HEK293T (cell line): ENCODE data around the gene CHCHD3.

ENCODE experiments used
- CTCF ChIA-PET: fragments of 350-600 bp; formaldehyde crosslinking; extraction: SDS; loops from one replicate; lab custom pipeline; 2021; ENCODE audit warnings: antibody characterized with exemption, inconsistent platforms; lab: Yijun Ruan, JAX
- POLR2A ChIA-PET: fragments of 350-600 bp; formaldehyde crosslinking; extraction: SDS; loops from one replicate; lab custom pipeline; 2020; ENCODE audit warnings: antibody characterized with exemption, inconsistent platforms; lab: Yijun Ruan, JAX
- DNase-seq: peaks from one replicate; pipeline ENCODE4 v3.0.0; 2012; ENCODE audit warnings: mixed read lengths; ENCODE audit errors: extremely low spot score
- ARNT ChIP-seq: fragments of 450-650 bp; IDR thresholded peaks from 2 replicates; pipeline ENCODE4 v1.6.1; 2017; ENCODE audit warnings: mild to moderate bottlenecking
- BHLHE40 ChIP-seq: fragments of 450-650 bp; IDR thresholded peaks from 2 replicates; pipeline ENCODE4 v1.6.1; 2016; ENCODE audit warnings: mild to moderate bottlenecking, moderate library complexity, borderline replicate concordance
- CTBP1 ChIP-seq: fragments of 450-650 bp; IDR thresholded peaks from 2 replicates; pipeline ENCODE4 v1.6.1; 2016; ENCODE audit warnings: borderline replicate concordance
- ELF4 ChIP-seq: fragments of 450-650 bp; IDR thresholded peaks from 2 replicates; pipeline ENCODE4 v1.6.1; 2017; ENCODE audit warnings: antibody characterized with exemption
- FOXA1 ChIP-seq: fragments of 450-650 bp; IDR thresholded peaks from 2 replicates; pipeline ENCODE4 v1.6.1; 2016; ENCODE audit warnings: mild to moderate bottlenecking
- FOXK2 ChIP-seq: fragments of 450-650 bp; IDR thresholded peaks from 2 replicates; pipeline ENCODE4 v1.6.1; 2016; ENCODE audit warnings: mild to moderate bottlenecking
- FOXM1 ChIP-seq: fragments of 450-650 bp; IDR thresholded peaks from 2 replicates; pipeline ENCODE4 v1.6.1; 2017; ENCODE audit warnings: mild to moderate bottlenecking, borderline replicate concordance
- HDGF ChIP-seq: fragments of 450-650 bp; IDR thresholded peaks from 2 replicates; pipeline ENCODE4 v1.6.1; 2017; ENCODE audit warnings: antibody characterized with exemption, borderline replicate concordance
- L3MBTL2 ChIP-seq: fragments of 450-650 bp; conservative IDR thresholded peaks from 2 replicates; pipeline ENCODE4 v1.6.1; 2016; ENCODE audit warnings: mild to moderate bottlenecking
- LEF1 ChIP-seq: fragments of 450-650 bp; IDR thresholded peaks from 2 replicates; pipeline ENCODE4 v1.6.1; 2017; ENCODE audit warnings: mild to moderate bottlenecking, borderline replicate concordance
- NFRKB ChIP-seq: fragments of 450-650 bp; IDR thresholded peaks from 2 replicates; pipeline ENCODE4 v1.6.1; 2016; ENCODE audit warnings: mild to moderate bottlenecking, moderate library complexity
- SP1 ChIP-seq: fragments of 450-650 bp; IDR thresholded peaks from 2 replicates; pipeline ENCODE4 v1.6.1; 2017
- SUZ12 ChIP-seq: fragments of 450-650 bp; IDR thresholded peaks from 2 replicates; pipeline ENCODE4 v1.6.1; 2016; ENCODE audit warnings: mild to moderate bottlenecking
- TARDBP ChIP-seq: fragments of 450-650 bp; IDR thresholded peaks from 2 replicates; pipeline ENCODE4 v1.6.1; 2016
- ZNF384 ChIP-seq: fragments of 450-650 bp; IDR thresholded peaks from 2 replicates; pipeline ENCODE4 v1.6.1; 2016
- TF ChIP-seq, protein P1 (sequence below): fragments of 450-650 bp; IDR thresholded peaks from 2 replicates; pipeline ENCODE4 v1.6.1; 2016

CHCHD3 gene

DNA sequence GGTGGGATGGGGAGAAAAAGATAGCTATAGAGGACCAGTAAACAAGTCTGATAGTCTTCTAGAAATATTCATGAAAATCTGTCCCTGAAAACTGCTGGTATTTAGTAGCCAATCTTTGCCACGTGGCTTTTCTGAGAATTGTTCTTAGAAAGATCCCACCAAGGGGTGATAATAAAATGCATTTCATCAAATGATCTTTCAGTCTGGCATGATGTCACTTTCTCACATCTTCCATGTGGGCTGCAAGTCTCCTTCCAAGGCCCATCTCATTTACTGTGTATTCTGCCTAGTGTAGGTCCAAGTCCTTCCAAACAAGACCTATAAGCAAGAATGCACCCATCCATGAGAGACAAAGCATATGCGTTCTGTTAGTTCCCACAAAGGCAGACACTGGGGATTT is 226.0 kb downstream of the CHCHD3 start:
- POLR2A ChIA-PET, result no interaction called here

DNA sequence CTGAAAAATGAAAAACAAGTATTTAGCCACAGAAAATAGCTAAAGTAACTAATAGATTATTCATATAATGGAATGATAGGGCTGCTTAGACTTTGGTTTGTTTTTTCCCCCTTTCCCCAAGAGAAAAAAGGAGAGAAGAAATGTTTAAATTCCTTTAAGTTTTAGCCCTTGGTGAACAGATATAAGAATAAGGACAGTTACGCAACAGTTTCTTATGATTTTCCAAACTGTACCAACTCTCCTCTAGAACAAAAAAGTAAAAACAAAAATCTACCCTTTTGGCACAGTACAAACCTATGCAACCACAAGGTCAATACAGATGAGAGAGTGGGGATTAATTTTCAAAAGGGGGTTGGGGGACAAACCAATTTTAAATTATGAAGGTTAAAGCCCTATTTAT is 227.7 kb downstream of the CHCHD3 start:
- TF ChIP-seq FOXK2 (no peak), TARDBP (no peak), ELF4 (no peak), FOXM1 (no peak), FOXA1 (no peak), BHLHE40 (no peak), ARNT (no peak), LEF1 (no peak), HDGF (no peak), ZNF384 (no peak), SP1 (no peak), L3MBTL2 (no peak), SUZ12 (no peak), NFRKB (no peak)
- ChIA-PET POLR2A (no interaction called here), CTCF (no interaction called here)
- DNase-seq, result no peak

More for the DNA sequence above, 226.0 kb downstream of the CHCHD3 start:
- TF ChIP-seq SP1, result no peak
- TF ChIP-seq FOXM1, result no peak
- TF ChIP-seq HDGF, result no peak
- TF ChIP-seq LEF1, result no peak
- no peak for TF ChIP-seq FOXK2
- no peak for TF ChIP-seq CTBP1
- TF ChIP-seq ARNT, result no peak
- TF ChIP-seq FOXA1, result no peak
- TF ChIP-seq BHLHE40, result no peak
- TF ChIP-seq NFRKB, result no peak
- TF ChIP-seq ELF4, result no peak
- no peak for TF ChIP-seq L3MBTL2
- TF ChIP-seq, protein P1, sequence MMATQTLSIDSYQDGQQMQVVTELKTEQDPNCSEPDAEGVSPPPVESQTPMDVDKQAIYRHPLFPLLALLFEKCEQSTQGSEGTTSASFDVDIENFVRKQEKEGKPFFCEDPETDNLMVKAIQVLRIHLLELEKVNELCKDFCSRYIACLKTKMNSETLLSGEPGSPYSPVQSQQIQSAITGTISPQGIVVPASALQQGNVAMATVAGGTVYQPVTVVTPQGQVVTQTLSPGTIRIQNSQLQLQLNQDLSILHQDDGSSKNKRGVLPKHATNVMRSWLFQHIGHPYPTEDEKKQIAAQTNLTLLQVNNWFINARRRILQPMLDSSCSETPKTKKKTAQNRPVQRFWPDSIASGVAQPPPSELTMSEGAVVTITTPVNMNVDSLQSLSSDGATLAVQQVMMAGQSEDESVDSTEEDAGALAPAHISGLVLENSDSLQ, result no peak
- TF ChIP-seq SUZ12, result no peak
- CTCF ChIA-PET, result no interaction called here
- DNase-seq, result no peak

DNA sequence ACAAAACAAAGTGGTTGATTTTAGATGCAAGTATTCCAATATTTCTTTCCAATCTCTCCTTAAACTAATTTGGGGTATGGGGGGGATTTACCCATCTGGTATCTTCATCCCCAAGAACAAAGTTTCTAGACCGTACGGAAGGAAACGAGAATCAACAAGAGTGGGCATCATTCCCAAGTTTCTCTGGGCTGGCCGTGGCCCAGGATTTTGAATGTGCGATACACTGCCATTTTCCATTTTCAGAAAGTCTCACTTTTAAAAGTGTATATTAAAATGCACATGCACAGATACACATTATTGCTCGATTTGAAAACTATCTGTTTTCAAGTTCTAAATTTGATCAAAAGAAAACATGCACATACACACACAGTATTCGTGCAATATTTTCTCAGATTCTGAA is 234.5 kb downstream of the CHCHD3 start:
- CTCF ChIA-PET, result no interaction called here
- POLR2A ChIA-PET, result no interaction called here
- TF ChIP-seq FOXA1, result no peak
- no peak for TF ChIP-seq ZNF384
- no peak for TF ChIP-seq NFRKB
- no peak for TF ChIP-seq ARNT
- no peak for TF ChIP-seq LEF1
- no peak for TF ChIP-seq SP1
- TF ChIP-seq CTBP1, result no peak
- TF ChIP-seq ELF4, result no peak
- TF ChIP-seq TARDBP, result no peak
- no peak for TF ChIP-seq L3MBTL2
- TF ChIP-seq, protein P1, result no peak
- no peak for TF ChIP-seq HDGF
- no peak for DNase-seq

DNA sequence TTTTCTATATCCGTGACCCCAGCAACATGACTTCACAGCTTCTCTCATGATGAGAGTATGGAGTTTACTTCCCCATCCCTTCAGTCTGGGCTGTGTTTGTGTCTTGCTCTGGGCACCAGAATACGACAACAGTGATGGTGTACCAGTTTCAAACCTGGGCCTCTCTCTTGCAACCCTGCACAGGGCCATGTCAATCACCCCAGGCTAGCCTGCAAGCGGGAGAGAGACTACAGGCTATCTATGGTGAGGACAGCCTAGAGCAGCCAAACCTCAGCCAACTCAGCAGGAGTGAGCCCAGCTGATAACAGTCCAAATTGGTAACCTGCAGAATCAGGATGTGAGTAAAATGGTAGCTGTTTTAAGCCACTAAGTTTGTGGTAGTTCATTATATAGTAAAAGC is 235.8 kb downstream of the CHCHD3 start:
- TF ChIP-seq TARDBP (no peak), CTBP1 (no peak), ARNT (no peak), L3MBTL2 (no peak), SP1 (no peak), ZNF384 (no peak), SUZ12 (no peak), FOXA1 (no peak), FOXK2 (no peak), NFRKB (no peak), ELF4 (no peak), FOXM1 (no peak), HDGF (no peak), BHLHE40 (no peak), LEF1 (no peak)
- TF ChIP-seq, protein P1, result no peak
- ChIA-PET POLR2A (no interaction called here), CTCF (interaction anchor here (0.6 kb wide), 1 partner anchor 196 kb away, joined by 3 read pairs; no protein-coding TSS in a partner anchor)
- no peak for DNase-seq

DNA sequence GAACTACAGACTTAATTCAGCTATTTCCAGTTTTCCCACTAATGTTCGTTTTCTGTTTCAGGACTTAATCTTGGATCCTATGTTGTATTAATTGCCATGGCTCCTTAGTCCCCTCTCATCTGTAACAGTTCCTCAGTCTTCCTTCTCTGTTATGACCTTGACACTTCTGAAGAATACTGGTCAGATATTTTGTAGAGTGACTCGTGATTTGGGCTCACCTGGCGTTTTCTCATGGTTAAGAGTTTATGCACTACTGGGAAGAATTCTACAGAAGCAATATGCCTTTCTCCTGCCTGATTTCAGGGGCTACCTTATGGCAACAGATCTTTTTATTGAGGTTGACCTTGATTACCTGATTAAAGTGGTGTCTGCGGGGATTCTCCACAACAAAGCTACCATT is 239.4 kb downstream of the CHCHD3 start:
- POLR2A ChIA-PET, result no interaction called here

DNA sequence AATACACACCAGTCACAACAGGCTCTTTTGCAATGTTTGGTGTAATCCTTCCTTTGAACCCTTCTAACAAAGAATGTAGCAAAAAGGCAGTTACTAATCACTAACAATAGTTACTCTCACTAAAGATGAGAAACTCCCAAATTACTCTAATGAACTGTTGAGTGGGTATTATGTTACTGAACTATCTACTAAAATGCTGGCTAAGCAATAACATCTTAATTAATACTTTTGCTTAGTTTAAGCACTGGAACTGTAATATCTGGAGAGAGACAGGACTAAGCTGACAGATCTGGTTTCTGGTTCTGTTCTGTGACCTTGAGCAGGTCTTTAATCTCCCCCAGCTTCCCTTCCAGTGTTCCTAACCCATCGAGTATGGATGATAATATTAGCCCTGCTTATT is 241.7 kb downstream of the CHCHD3 start:
- TF ChIP-seq HDGF (no peak), TARDBP (no peak), ZNF384 (no peak), BHLHE40 (no peak), ELF4 (no peak), SUZ12 (no peak), NFRKB (no peak), LEF1 (no peak), SP1 (no peak)
- ChIA-PET POLR2A (no interaction called here), CTCF (interaction anchor here (0.9 kb wide), 1 partner anchor 9 kb away, joined by 4 read pairs; no protein-coding TSS in a partner anchor)
- DNase-seq, result no peak

More for the DNA sequence above, 239.4 kb downstream of the CHCHD3 start:
- DNase-seq, result no peak
- no peak for TF ChIP-seq SUZ12
- no peak for TF ChIP-seq TARDBP
- no peak for TF ChIP-seq LEF1
- TF ChIP-seq CTBP1, result no peak
- TF ChIP-seq ARNT, result no peak
- no peak for TF ChIP-seq FOXK2
- no peak for TF ChIP-seq HDGF
- CTCF ChIA-PET, result no interaction called here
